Fibroblast of skin of right biceps (primary cell): Measurements from ENCODE around the gene GUF1.
A peak's percentile ranks its signal among the peaks of the same experiment; 100 is the strongest.

Experiments used
- DNase-seq: peaks from one replicate; pipeline ENCODE4 v3.0.0-alpha.2; 2013

The GUF1 gene, protein sequence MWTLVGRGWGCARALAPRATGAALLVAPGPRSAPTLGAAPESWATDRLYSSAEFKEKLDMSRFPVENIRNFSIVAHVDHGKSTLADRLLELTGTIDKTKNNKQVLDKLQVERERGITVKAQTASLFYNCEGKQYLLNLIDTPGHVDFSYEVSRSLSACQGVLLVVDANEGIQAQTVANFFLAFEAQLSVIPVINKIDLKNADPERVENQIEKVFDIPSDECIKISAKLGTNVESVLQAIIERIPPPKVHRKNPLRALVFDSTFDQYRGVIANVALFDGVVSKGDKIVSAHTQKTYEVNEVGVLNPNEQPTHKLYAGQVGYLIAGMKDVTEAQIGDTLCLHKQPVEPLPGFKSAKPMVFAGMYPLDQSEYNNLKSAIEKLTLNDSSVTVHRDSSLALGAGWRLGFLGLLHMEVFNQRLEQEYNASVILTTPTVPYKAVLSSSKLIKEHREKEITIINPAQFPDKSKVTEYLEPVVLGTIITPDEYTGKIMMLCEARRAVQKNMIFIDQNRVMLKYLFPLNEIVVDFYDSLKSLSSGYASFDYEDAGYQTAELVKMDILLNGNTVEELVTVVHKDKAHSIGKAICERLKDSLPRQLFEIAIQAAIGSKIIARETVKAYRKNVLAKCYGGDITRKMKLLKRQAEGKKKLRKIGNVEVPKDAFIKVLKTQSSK

DNA sequence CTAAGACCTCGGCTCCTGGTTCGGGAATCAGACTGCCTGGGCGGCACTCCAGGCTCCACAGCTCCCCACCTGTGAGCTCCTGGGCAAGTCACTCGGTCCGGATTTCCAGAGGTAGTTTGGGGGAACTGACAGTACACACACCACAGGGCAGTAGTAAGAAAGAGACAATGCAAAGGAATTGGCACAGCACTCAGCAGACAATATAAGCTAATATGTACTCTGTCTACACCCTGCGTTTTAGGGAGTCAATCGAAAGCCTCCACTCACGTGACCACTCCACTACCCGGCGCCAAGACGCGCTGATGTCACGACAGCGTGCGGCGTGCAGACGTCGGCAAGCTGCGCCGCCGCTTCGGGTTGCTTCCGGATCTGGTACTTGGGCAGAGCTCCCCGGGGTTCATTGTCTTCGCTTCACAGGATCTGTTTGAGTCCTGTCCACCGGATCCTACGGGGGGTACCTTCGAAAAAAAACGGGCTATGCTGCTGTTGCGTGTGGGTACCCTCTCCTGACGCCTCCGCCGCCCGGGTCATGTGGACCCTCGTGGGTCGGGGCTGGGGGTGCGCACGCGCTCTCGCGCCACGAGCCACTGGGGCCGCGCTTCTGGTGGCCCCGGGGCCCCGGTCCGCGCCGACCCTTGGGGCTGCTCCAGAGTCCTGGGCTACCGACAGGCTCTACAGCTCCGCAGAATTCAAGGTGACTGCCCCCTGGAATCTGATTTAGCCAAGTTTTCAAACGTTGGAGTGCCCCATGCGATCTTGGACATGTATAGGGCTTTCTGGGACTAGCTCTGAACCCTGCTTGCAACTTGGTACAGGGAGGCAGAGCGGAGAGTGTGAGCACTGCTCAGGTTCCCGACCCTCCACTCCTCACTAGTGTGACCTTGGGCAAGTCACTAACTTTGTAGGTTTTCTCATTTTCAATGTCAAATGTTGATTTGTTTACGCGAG, at the start of gene GUF1:
TSS of gene GUF1 (plus strand) at position 327 of the 948 bp plus-strand sequence. CDS start at position 530, 203 bp downstream.
- peak; percentile 90 for DNase-seq

DNA sequence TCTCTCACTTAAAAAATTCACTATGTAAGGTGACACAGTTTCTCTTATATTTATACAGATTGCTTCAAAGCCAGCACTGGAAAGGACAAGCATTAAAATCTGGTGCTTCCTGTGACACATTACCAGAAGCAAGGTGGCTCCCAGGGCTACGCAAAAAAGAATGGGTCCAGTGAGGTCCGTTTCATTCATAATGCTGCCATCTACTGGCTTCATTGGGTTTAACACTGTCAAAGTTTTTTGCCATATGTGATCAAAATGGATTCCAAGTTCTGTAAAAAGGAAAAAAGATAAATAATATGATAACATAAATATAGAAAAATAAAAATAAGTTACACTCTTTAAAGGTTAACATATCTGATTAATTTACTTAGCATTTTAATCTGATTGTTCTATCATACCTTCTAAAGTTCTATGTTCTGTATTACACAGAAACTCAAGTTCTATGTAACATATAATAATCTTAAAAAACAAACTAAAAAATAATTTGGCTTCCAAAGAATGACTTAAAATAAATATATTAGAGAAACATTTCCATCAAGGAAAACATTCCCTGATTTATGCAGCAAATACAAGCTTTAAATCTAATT, 48.8 kb upstream of the GUF1 start:
- peak; percentile 42 for DNase-seq

DNA sequence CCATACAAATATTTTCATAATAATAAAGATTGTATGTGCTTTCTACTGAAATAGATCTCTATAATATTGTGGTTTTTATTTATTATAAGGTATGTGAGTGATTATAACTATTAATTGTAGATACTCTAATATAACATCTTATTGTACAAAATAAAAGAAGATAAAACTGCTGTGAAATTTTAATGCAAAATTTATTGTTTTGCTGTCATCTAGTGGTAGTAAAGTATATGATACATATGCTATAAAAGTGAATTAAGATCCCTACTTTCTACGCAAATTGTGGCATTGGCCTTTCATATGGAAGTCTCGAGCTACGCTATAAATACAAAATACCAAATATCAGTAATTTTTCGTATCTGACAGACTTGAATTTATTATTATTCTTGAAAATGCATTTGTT, 46.1 kb upstream of the GUF1 start:
- DNase-seq: no peak

DNA sequence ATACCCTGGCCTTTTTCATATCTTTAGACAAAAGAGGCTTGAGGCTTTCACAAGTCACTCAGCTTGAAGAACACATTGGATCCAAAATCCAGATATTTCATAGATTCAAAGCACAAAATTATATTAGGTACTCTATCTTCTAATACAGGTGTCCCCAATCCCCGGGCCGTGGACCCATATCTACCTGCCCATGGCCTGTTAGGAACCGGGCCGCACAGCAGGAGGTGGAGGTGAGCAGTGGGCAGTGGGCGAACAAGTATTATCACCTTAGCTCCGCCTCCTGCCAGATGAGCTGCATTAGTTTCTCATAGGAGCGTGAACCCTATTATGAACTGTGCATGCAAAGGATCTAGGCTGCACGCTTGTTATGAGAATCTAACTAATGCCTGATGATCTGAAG, 45.5 kb upstream of the GUF1 start:
- DNase-seq: no peak

DNA sequence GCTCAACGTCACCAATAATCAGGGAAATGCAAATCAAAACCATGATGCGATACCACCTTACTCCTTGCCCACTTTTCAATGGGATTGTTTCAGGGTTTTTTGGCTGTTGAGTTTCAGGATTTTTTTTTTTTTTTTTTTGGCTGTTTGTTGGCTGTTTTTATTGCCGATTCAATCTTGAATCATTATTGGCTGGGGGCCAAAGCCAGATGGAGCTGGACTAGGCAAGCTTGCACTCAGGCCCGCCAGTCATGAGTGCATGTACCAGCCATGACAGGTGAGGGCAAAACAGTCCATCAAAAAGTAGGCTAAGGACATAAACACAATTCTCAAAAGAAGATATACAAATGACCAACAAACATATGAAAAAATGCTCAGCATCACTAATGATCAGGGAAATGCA, 40.1 kb upstream of the GUF1 start:
- no peak for DNase-seq

DNA sequence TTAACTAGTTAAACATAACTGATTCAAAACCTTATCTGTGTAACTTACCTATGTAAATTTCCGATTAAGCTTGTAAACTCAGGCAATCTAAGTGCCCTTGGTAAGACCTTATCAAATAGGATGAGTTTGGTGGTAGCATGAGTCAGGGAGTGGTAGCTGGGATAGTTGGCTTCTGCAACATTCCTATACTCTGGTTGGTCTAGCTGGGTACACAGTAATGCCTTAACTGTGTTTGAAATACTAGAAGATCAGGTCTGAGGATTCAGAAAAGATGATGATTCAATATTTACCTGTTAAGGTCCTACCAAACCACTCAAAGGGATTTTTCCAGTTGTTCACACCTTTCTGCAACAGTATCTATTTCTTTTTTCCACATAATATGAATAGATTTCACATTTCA, 32.1 kb upstream of the GUF1 start:
- no peak for DNase-seq

DNA sequence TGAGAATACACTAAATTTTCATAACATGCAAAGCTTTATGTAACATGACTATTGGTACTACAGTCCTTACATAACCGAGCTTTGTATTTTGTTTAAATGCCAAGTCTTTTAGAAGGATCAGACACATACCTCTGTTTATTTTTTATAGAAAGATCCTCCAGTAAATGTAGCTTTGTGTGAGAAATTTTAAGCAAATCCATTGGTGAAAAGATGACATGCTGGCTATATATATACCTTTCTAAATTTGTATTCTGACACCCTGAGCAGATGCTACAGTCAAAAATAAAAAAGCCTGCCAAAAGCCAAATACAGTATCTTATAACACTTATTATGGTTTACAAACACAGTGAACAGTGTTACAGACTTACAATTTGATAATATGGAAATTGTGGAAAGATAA, 26.8 kb upstream of the GUF1 start, which contains the start of gene YIPF7:
TSS of gene YIPF7 (minus strand) at position 201 of the 400 bp plus-strand sequence. CDS start 1,525 bp downstream, outside the sequence.
- no peak for DNase-seq

DNA sequence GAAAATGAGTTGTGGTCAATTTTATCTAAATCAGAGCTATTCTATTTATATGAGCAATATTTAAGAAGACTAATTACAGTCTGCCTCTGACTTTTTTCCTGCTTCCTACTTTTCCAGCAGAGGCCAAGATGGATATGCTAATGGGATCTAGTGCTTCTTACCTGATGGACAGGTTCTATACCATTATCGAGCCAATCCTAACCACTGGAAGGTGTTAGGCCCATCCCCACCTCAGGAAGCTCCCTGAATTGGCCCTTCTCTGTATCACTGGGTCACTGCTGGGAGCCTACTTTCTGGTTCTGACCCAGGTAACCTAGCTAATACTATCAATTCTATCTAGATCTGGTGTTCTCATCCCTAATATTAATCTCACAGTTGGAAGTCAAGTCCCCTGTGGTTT, 26.2 kb upstream of the GUF1 start:
- DNase-seq: no peak

DNA sequence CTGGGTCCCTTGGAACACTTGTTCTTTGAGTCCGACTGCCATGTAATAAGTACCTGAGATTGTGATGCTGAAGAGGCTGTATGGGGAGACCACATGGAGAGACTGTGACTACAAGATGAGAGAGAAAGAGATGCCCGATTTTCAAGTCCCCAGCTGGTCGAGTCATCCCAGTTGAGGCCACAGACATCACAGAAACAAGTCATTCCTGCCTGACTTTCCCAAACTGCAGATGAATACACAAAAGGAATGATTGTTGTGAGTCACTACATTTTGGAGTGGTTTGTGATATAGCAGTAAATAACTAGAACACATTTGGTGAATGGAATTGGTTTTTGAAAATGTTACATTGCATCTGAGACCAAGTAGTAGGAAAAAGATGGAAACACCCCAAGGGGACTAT, 17.8 kb upstream of the GUF1 start:
- DNase-seq: no peak

DNA sequence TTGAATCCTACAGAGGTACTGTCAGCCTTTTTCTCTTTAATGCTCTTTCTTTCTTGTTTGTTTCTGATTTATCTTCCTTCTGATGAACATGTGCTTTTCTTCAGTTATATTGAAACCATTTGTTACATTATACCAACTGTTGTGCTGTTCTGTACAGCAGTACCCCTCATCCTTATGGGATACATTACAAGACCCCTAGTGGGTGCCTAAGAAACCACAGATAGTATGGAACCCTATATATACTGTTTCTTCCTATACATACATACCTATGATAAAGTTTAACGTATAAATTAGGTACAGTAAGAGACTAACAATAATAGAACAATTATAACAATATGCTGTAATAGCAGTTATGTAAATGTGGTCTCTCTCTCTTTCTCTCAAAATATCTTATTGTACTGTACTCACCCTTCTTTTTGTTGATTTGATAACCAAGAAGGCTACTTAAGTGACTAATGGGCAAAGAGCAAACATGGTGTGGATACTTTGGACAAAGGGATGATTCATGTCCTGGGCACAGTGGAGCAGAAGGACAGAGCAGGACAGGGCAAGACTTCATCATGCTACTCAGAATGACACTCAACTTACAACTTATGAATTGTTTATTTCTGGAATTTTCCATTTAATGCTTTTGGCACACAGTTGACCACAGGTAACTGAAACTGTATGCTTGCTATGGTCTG, 16.1 kb upstream of the GUF1 start:
- DNase-seq: no peak

DNA sequence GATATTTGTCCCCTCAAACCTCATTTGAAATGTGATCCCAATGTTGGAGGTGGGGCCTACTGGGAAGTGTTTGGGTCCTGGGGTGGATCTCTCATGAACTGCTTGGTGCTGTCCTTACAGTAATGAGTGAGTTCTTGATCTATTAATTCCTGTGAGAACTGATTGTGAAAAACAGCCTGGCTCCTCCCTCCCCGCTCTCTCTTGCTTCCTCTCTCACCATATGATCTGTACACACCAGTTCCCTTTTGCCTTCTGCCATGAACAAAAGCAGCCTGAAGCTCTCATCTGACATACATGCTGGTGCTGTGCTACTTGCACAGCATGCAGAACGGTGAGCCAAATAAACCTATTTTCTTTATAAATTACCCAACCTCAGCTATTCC, 15.6 kb upstream of the GUF1 start:
- no peak for DNase-seq

DNA sequence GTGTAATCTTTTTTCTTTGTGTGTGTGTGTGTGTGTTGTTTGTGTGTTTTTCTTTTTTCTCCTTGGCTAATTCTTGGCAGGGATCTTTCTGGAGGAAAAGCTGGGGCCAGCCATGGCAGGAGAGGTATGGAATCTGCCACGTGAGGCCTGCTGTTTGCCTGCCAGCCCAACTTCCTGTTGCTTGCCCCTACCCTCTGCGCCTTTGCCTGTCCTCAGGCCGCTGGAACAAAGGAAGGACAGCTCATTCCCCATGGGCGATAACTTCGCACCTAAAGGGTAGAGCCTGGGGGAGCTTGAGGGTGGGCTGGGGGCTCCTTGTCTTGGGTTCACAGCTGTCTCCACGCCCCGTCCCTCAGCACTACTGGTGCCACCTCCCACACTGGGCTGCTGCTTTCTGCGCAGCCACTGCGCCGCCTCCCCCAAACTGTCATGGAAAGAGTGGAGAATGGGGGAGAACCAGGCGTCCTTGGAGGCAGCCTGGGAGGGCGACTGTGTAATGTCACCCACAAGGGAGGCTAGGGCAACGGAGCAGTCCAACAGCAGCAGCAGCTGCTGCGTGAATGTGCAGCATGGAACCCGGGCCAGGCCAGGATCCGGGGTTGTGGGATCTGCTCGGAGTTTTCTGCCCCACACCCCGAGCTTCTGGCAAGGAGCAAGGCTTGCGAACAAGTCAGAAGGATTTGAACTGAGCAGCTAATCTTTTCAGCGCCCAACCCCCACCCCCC, 14.5 kb upstream of the GUF1 start:
- no peak for DNase-seq

DNA sequence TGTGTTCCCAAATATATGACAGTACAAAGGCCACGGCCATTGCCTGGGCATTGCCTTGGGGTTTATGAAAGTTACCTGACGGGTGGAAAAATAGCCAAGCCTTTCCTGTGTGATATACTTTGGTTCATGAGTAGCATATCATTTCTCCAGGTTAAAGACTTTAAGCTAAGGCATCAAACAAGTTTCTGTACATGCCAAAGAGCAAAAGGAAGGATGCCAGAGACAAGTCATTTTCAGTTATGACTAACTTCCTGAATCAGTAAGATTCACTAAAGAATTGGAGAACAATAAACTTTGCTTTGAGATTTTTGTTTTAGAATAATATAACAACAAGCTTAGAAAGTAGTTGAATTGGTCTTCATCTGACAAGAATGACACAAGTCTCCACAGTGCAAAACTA, 9.7 kb upstream of the GUF1 start:
- no peak for DNase-seq

DNA sequence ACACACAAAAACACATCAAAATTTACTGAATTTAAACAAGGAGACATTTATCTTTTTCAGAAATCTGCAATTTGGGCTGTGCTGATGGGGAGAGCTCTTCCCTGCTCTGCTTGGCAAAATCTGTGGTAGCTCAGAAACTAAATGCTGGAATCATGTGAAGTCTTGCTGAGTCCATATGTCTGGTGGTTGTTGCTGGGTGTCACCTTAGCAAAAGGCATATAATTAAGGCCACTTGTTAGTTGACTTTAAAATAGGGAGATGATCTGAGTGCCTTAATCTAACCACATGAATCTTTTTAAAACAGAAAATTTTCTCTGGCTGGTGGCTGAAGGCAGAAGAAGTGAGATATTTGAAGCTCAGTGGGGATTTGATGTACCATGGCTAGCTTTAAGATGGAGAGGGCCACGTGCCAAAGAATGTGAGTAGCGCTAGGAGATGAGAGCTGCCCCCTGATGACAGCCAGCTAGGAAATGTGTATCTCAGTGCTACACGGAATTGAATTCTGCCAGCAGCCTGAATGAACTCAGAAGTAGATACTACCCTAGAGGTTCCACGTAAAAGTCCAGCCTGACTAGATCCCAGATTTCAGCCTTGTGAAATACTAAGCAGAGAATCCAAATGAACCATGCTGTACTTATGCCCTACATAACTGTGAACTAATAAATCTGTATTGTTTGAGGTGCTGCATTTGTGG, 7.6 kb upstream of the GUF1 start:
- DNase-seq: no peak

DNA sequence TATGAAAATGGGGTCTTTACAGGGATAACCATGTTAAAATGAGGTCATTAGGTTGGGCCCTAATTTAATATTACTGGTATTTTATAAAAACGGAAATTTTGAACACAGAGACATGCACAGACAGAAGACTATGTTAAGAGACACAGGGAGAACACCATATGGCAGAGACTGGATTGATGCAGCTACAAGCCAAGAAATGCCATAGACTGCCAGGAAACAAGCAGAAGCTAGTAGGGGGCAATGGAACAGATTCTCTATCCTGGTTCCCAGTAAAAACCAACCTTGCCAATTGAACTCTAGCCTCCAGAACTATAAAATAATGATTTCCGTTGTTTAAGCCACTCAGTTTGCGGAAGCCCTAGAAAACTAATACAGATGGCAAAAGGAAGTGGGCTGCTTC, 6.6 kb upstream of the GUF1 start:
- no peak for DNase-seq

DNA sequence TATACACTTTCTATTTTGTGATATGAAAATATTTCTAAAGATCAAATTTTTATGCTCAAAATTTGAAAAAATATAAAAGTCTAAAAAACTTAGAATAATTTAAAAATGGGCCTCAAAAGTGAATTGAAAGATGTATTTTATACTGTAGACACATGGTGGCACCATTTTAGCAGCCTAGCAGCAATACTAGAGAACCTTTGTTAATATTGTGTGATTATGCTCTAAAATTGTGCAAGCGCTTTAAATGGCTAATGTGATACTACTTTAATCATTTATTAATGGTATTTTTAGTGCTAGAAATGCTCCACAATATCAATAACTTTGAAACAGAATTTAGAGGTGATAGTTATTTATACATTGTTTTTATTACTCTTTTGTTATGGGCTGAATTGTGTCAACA, 3.7 kb upstream of the GUF1 start:
- no peak for DNase-seq

DNA sequence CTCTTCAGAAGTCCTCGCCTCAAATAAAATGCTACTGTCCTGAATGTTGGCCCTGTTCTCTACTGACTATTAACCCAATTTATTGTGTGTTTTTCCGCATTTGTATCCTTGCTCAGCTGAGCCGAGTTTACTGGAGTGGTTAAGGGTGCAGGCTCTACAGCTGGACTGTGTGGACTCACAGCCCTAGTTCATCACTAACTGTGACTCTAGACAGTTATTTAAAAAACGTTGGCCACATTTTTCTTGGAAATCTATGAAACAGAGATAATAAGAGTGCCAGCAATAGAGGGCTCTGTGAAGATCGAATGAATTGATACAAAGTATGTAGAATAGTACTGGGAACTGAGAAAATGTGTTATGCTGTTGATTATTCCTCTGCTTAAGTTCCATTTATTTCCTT, 2.9 kb upstream of the GUF1 start:
- no peak for DNase-seq

DNA sequence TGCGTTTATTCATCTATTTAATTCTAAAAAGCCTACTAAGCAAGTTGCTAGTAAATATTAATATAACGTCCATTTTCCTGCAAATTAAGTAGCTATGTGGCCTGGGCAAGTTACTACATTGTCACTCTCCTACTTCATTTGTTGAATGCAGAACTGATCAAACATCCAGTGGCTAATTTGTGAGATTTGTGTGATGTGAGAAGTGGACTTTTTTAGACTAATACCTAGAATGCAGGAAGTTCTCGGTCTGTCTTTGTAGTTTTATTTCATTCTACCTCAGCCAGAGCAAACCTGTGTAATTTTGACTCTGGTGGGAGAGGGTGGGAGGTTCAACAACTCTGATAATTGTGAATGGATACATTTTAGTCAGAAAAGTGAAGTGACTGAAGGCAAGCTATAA, 840 bp downstream of the GUF1 start:
- DNase-seq: no peak

DNA sequence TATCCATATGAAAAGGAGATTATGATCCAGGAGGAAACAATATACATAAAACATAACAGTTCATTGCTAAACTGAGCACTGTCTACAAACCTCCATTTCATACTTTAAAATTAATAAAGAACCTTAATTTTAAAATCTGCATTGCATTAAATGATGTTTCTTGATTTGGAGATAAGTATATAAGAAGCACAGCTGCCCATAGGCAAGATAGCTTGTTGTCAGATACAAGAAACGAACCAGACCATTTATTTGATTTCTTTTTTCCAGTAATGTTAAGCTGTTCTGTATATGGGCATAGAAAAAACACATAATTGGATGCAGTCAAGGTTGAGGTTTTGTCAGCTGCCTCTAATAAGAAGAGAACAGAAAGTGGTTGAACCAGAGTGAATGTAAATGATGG, 6.4 kb downstream of the GUF1 start:
- DNase-seq: no peak

DNA sequence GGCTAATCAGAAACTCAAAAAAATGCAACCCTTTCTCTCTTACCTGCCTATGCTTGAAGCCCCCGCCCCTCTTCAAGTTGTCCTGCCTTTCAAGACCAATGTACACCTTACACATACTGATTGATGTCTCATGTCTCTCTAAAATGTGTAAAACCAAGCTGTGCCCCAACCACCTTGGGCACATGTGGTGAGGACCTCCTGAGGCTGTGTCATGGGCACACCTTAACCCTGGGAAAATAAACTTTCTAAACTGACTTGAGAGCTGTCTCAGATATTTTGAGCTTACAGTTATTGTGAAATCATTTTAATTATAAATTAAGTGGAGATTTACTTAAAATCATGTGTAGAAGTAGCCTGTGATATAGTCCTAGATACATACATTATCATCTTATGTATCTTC, 22.2 kb downstream of the GUF1 start:
- no peak for DNase-seq

DNA sequence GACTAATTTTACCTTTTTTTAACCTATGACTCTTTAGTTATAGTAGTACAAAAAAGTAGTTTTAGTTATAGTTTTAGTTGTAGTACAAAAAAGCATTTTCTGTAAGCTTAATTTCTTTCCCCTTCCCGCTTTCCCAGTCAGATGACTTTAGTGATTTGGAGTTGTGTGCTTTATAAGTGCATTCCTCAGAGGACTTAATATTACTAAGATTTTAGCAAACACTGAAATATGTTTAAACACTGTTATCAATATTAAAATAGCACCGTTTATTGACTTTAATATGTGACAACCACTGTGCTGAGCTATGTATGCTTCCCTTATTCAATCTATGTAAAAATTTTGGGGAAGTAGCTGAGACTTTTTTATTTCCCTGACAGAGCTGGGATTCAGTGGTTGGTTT, 22.8 kb downstream of the GUF1 start:
- no peak for DNase-seq
